ENCODE measurements around the gene CALN1. TPM values are rescaled to one million over a fixed set of nuclear protein-coding genes. Genes with fewer than 3 reads are reported as not detected.

CALN1 gene
- total and polyA plus RNA-seq, 11 donors = not detected

DNA sequence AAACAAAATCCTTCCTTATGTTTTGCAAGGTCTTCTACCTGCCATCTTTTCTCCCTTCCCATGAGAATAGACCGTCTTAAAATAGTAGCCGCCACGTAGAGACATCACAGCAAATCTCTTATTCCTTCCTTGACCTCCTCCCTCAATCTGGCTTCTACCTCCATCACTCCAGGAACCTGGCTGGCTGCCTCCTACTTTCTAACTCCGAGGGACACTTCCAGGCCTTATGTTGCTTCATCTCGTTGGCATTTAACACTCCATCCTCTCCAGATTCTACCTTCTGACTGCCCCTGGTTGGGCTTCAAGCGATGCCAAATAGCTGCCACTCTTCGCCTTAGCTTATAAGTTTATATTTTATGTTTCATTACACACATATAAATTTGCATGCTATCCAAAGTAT is 26.4 kb upstream of the CALN1 start:
- ATAC-seq = no peak
- no peak for DNase-seq
- Histone ChIP-seq H3K9me3 (no peaks in the 10 kb centered on the region), H3K27ac (no peak overlapping the region), H3K4me3 (no peak overlapping the region), H3K36me3 (no peaks in the 10 kb centered on the region), H3K4me1 (peaks cover 0 to 3% (median 0%) of the 10 kb centered on the region in 12 donors), H3K27me3 (peaks cover 0 to 9% (median 0%) of the 10 kb centered on the region in 9 donors)
- WGBS, 4 donors = 74 to 77% (median 75%) methylated on average over 7 of the region's 7 CpGs
- TF ChIP-seq CTCF (IDR thresholded peaks at IDR 0.05) (no peak), POLR2A (IDR thresholded peaks at IDR 0.05) (no peak)
- intact Hi-C loops (cut with DNase I) = no loop called here

DNA sequence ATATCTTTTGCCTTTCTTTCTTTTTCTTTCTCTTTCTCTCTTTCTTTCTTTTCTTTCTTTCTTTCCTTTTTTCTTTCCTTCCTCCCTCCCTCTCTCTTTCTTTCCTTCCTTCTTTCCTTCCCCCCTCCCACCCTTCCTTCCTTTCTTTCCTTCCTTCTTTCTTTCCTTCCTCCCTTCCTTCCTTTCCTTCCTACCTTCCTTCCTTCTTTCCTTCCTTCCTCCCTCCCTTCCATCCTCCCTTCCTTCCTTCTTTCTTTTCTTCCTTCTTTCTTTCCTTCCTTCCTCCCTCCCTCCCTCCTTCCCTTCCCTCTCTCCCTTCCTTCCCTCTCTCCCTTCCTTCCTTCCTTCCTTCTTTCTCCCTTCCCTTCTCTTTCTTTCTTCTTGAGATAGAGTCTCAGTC is 25.5 kb upstream of the CALN1 start:
- Histone ChIP-seq H3K36me3 (no peaks in the 10 kb centered on the region), H3K27me3 (peaks cover 0 to 9% (median 0%) of the 10 kb centered on the region in 9 donors), H3K9me3 (no peaks in the 10 kb centered on the region), H3K27ac (no peak overlapping the region), H3K4me3 (no peak overlapping the region), H3K4me1 (peaks cover 0 to 3% (median 0%) of the 10 kb centered on the region in 12 donors)
- DNase-seq (no peak), ATAC-seq (no peak)
- TF ChIP-seq POLR2A (IDR thresholded peaks at IDR 0.05) (no peak), CTCF (IDR thresholded peaks at IDR 0.05) (no peak)
- intact Hi-C loops (cut with DNase I) = no loop called here

DNA sequence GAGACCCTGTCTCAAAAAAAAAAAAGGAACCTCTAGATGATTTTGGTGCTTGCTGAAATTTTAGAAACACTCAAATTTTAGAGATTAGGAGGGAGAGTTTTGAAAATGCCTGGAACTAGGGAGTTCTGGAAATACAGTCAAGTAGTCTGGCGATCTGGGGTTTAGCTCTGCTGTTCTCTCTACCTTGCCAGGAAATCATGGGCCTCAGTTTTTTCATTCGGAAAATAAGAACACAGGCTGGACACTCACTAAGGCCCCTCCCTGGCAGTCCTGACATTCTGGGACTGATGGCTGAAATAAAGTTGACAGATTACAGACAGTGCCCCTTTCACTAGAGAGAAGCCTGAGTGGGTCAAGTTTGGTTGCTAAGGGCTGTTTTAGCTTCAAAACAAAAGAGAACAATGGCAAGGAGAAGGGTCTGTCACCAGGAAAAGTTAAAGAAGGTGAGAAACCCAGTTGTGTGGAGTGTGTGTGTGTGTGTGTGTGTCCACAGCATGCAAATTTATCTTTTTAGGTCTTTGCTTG is 25.0 kb upstream of the CALN1 start:
- H3K36me3 ChIP-seq = no peaks in the 10 kb centered on the region
- no peak for ATAC-seq
- intact Hi-C loops (cut with DNase I) = no loop called here
- peaks cover 0 to 8% (median 0%) of the 10 kb centered on the region in 9 donors for H3K27me3 ChIP-seq
- DNase-seq = no peak
- no peak for TF ChIP-seq CTCF (IDR thresholded peaks at IDR 0.05)
- TF ChIP-seq POLR2A (IDR thresholded peaks at IDR 0.05) = no peak
- H3K4me1 ChIP-seq = peaks cover 0 to 3% (median 0%) of the 10 kb centered on the region in 12 donors
- no peak overlapping the region for H3K4me3 ChIP-seq
- no peaks in the 10 kb centered on the region for H3K9me3 ChIP-seq
- H3K27ac ChIP-seq = no peak overlapping the region
- 72 to 87% (median 81%) methylated on average over 2 of the region's 2 CpGs for WGBS, 4 donors

DNA sequence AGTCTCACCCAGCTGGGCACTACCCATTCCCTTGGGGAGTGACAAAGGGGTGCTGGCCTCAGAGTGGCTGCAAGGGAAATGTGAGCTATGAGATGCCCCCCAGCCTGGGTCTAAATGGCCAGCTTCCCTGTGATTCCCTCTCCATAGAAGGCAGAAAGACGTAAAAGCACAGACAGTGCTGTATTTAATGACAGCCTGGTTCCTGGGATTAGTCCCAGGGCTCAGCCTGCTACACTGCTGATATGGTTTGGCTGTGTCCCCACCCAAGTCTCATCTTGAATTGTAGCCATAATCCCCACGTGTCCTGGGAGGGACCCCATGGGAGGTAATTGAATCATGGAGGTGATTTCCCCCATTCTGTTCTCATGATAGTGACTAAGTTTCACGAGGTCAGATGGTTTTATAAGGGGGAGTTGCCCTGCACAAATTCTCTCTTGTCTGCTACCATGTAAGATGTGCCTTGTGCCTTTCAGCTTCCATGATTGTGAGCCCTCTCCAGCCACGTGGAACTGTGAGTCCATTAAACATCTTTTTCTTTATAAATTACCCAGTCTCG is 23.9 kb upstream of the CALN1 start:
- H3K4me3 ChIP-seq = no peak overlapping the region
- H3K27ac ChIP-seq = no peak overlapping the region

More for the DNA sequence above, 23.9 kb upstream of the CALN1 start:
- DNase-seq = no peak
- Histone ChIP-seq H3K27me3 (peaks cover 0 to 4% (median 0%) of the 10 kb centered on the region in 9 donors), H3K36me3 (no peaks in the 10 kb centered on the region), H3K9me3 (no peaks in the 10 kb centered on the region), H3K4me1 (peaks cover 0 to 3% (median 0%) of the 10 kb centered on the region in 12 donors)
- TF ChIP-seq CTCF (IDR thresholded peaks at IDR 0.05) (no peak), POLR2A (IDR thresholded peaks at IDR 0.05) (no peak)
- intact Hi-C loops (cut with DNase I) = no loop called here
- no peak for ATAC-seq
- WGBS, 4 donors = 49 to 56% (median 52%) methylated on average over 5 of the region's 5 CpGs

Measured in heart left ventricle (tissue), 16 donors.